Activated CD8-positive, alpha-beta memory T cell treated with anti-CD3 and anti-CD28 coated beads, Interleukin-2, amount 10 ng/mL, durations not matched to agents 7 days and 5 days (primary cell): ENCODE results near the gene OR7G2. TPM values are rescaled to one million over a fixed set of nuclear protein-coding genes. Genes with fewer than 3 reads are reported as not detected.
"Not testable (repeated sequence)": the region's sequence is repeated elsewhere in the genome, so short reads cannot be mapped to it uniquely, and the experiment has no call there.

Experiments
- ATAC-seq: fragments of 150-1000 bp; cut with Tn5 transposase; one replicate; pipeline ENCODE4 v1.10.0; 2021; ENCODE audit warnings: moderate library complexity
- CTCF ChIA-PET: fragments of 350-600 bp; sonication (Branson Sonifier 250); formaldehyde crosslinking; loops from one replicate; lab custom pipeline; 2021; ENCODE audit warnings: antibody characterized with exemption; lab: Charles Lee
- DNase-seq: peaks from one replicate; pipeline ENCODE4 v3.0.0-alpha.2; 2020
- H3K27ac Mint-ChIP-seq: one replicate; pipeline ENCODE4 v1.8.0; 2021; ENCODE audit warnings: mild to moderate bottlenecking, mixed read lengths
- H3K27me3 Mint-ChIP-seq: one replicate; pipeline ENCODE4 v1.8.0; 2021; ENCODE audit warnings: mixed read lengths
- H3K36me3 Mint-ChIP-seq: one replicate; pipeline ENCODE4 v1.8.0; 2021; ENCODE audit warnings: mild to moderate bottlenecking, mixed read lengths
- H3K4me1 Mint-ChIP-seq: one replicate; pipeline ENCODE4 v1.8.0; 2021; ENCODE audit warnings: mixed read lengths
- H3K4me3 Mint-ChIP-seq: one replicate; pipeline ENCODE4 v1.8.0; 2021; ENCODE audit warnings: mild to moderate bottlenecking, moderate library complexity, mixed read lengths
- H3K9me3 Mint-ChIP-seq: one replicate; pipeline ENCODE4 v1.8.0; 2022; ENCODE audit warnings: low read depth, mixed read lengths
- total RNA-seq, 2 experiments: library from RNA; stranded (reverse); gene quantifications; one replicate each; pipeline ENCODE4 v1.2.3, GENCODE V29; 2021

The OR7G2 gene
- total RNA-seq, 2 experiments from 2014 or later, result not detected

DNA sequence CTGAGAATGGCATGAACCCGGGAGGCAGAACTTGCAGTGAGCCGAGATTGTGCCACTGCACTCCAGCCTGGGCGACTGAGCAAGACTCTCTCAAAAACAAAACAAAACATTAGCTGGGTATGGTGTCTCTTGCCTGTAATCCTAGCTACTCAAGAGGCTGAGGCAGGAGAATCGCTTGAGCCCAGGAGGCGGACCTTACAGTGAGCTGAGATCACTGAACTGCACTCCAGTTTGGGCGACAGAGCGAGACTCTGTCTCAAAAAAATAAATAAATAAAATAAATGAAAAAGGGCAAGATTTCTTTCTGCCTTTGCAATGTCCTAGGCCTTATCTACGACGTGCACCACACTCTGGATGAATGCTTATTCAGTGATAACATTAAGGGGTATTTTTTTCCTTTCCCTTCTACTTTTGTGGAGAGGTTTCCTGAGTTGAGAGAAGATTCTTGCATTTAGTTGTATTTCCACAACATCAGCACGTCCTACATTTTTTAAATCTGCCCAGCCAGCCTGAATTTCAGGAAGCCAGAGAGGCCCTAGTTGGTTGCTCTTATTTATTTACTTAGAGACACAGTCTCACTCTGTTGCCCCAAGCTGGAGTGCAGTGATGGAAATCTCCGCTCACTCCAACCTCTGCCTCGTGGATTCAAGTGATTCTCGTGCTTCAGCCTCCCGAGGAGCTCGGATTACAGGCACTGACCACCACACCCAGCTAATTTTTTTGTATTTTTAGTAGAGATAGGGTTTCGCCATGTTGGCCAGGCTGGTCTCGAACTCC lies 46.5 kb downstream of the OR7G2 start:
- H3K9me3 Mint-ChIP-seq, result no peaks in the 10 kb centered on the region
- ATAC-seq (no peak), DNase-seq (no peak)
- no peaks in the 10 kb centered on the region for H3K4me1 Mint-ChIP-seq
- no peaks in the 10 kb centered on the region for H3K36me3 Mint-ChIP-seq
- H3K4me3 Mint-ChIP-seq, result no peak overlapping the region
- CTCF ChIA-PET, result interaction anchor here (0.9 kb wide), 1 partner anchor 480 kb away, joined by 3 read pairs; no protein-coding TSS in a partner anchor
- no peak overlapping the region for H3K27ac Mint-ChIP-seq
- H3K27me3 Mint-ChIP-seq, result no peaks in the 10 kb centered on the region

DNA sequence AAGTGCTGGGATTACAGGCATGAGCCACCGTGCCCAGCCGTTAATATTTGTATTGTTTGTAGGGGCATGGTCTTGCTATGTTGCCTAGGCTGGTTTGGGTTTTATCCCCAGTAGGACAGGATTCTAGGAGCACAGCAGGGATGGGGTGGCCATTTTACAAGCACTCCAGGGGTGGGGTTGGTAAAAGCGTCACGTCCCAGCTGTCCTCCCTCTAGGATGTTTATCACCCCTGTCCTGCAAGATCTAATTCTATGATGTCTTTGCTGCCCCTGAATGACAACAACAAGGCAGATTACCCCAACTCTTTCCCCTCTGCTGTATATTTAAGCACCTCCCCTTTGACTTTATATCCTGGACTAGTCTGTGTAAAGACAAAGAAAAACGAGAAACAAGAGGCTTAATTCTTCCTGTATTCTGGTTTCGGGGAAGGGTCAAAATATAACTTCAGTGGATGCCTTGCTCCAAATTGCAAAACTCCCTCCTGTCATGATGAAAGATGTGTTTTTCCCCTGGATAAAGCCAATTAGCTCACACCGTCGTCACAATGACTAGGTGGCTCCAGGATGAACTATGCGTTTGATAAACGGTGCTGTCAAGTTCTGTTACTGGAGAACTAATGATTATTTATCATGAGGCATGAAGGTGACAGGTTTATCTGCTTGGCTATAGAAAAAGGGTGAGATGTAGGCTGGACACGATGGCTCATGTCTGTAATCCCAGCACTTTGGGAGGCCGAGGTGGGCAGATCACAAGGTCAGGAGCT lies 48.2 kb downstream of the OR7G2 start:
- CTCF ChIA-PET, result no interaction called here
- H3K27ac Mint-ChIP-seq, result no peak overlapping the region

DNA sequence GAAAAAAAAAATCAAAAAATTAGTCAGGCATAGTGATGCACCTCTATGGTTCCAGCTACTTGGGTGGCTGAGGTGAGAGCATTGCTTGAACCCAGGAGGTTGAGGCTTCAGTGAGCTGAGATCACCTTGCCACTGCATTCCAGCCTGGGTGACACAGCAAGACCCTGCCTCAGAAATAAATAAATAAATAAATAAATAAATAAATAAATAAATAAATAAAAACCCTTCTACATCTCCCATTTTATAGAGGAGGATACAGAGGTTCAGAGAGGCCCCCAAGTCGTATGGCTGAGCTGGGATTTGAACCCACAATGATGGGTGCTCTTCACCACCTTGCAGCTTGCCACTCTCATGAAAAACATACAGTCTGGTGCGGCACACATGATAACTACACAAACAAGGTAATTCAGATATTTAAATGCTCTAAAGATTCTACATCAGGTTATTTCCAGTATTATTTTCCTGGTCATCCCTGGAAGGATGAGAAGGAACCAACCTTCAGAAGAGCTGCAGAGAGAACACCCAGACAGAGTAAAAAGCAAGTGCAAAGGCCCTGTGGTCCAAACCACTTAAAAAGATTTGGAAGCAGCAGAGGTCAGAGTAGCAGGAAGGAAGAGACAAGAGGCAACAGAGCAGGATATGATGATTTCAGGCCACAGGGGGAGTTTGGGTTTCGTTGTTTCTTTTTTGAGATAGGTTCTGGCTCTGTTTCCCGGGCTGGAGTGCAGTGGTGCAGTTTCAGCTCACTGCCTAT lies 49.6 kb downstream of the OR7G2 start:
- DNase-seq, result no peak

More for the DNA sequence above, 48.2 kb downstream of the OR7G2 start:
- no peaks in the 10 kb centered on the region for H3K27me3 Mint-ChIP-seq
- no peaks in the 10 kb centered on the region for H3K4me1 Mint-ChIP-seq
- DNase-seq (no peak), ATAC-seq (no peak)
- H3K4me3 Mint-ChIP-seq, result no peak overlapping the region
- H3K9me3 Mint-ChIP-seq, result no peaks in the 10 kb centered on the region
- H3K36me3 Mint-ChIP-seq, result no peaks in the 10 kb centered on the region

DNA sequence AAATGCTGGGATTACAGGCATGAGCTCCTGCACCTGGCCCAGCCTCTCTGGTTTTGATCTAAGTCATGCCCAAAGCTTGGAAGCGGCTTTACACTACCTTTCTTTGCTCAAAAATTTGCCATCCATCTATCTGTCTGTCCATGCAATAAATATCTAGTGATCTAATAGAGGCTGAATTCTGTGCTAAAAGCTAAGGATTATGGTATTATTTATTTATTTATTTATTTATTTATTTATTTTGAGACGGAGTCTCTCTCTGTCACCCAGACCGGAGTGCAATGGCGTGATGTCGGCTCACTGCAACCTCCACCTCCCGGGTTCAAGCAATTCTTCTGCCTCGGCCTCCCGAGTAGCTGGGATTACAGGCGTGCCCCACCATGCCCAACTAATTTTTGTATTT lies 51.1 kb downstream of the OR7G2 start:
- H3K27ac Mint-ChIP-seq, ATAC-seq, H3K36me3 Mint-ChIP-seq, H3K9me3 Mint-ChIP-seq, H3K4me1 Mint-ChIP-seq, CTCF ChIA-PET, DNase-seq, H3K4me3 Mint-ChIP-seq, H3K27me3 Mint-ChIP-seq: not testable (repeated sequence)

More for the DNA sequence above, 49.6 kb downstream of the OR7G2 start:
- no peak overlapping the region for H3K27ac Mint-ChIP-seq
- no peaks in the 10 kb centered on the region for H3K27me3 Mint-ChIP-seq
- H3K4me1 Mint-ChIP-seq, result no peaks in the 10 kb centered on the region
- H3K9me3 Mint-ChIP-seq, result no peaks in the 10 kb centered on the region
- H3K4me3 Mint-ChIP-seq, result no peak overlapping the region
- no peaks in the 10 kb centered on the region for H3K36me3 Mint-ChIP-seq
- CTCF ChIA-PET, result no interaction called here
- no peak for ATAC-seq

DNA sequence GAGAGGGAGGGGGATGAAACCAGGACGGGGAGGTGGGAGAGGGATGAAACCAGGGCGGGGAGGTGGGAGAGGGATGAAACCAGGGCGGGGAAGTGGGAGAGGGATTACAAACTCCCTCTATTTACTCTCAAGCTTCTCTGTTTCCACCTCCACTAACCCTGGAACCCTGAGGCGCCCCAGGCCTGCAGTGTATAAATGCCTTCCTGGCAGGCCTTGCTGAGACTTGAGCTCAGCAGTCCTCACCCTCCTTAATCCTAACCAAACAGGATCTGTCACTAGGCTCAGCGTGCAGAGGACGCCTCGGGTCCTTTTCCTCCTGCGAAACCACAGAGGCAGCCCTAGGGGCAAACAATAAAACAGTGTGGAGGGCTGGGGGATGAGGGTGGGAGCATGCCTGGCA lies 52.5 kb downstream of the OR7G2 start:
- CTCF ChIA-PET, result no interaction called here
- Mint-ChIP-seq H3K36me3 (no peaks in the 10 kb centered on the region), H3K4me1 (no peaks in the 10 kb centered on the region), H3K9me3 (no peaks in the 10 kb centered on the region), H3K4me3 (no peak overlapping the region), H3K27ac (no peak overlapping the region), H3K27me3 (no peaks in the 10 kb centered on the region)
- DNase-seq (no peak), ATAC-seq (no peak)

DNA sequence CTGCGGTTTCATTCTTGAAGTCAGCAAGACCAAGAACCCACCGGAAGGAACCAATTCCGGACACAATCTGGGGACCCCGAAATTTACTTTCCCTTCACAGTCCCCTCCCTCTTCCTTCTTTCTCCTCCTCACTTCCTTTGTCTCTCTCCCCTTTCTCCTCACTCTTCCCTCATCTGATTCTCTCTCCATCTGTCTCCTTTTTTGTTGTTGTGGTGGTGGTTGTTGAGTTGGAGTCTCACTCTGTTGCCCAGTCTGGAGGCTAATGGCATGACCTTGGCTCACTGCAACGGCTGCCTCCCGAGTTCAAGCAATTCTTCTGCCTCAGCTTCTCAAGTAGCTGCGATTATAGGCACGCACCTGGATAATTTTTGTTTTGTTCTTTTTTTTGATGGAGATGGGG lies 53.1 kb downstream of the OR7G2 start:
- H3K27ac Mint-ChIP-seq, result no peak overlapping the region
- no peak for DNase-seq
- ATAC-seq, result no peak
- no peaks in the 10 kb centered on the region for H3K27me3 Mint-ChIP-seq
- CTCF ChIA-PET, result no interaction called here
- no peaks in the 10 kb centered on the region for H3K36me3 Mint-ChIP-seq
- H3K4me1 Mint-ChIP-seq, result no peaks in the 10 kb centered on the region
- H3K9me3 Mint-ChIP-seq, result no peaks in the 10 kb centered on the region
- H3K4me3 Mint-ChIP-seq, result no peak overlapping the region

DNA sequence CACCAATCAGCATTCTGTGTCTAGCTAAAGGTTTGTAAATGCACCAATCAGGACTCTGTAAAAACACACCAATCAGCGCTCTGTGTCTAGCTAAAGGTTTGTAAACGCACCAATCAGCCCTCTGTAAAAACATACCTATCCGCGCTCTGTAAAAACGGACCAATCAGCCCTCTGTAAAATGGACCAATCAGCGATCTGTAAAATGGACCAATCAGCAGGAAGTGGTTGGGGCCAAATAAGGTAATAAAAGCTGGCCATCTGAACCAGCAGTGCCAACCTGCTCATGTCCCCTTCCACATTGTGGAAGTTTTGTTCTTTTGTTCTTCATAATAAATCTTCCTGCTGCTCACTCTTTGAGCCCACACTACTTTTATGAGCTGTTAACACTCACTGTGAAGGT lies 53.6 kb downstream of the OR7G2 start:
- ATAC-seq, CTCF ChIA-PET, H3K4me3 Mint-ChIP-seq, H3K27me3 Mint-ChIP-seq, H3K4me1 Mint-ChIP-seq, DNase-seq, H3K27ac Mint-ChIP-seq, H3K9me3 Mint-ChIP-seq, H3K36me3 Mint-ChIP-seq: not testable (repeated sequence)

DNA sequence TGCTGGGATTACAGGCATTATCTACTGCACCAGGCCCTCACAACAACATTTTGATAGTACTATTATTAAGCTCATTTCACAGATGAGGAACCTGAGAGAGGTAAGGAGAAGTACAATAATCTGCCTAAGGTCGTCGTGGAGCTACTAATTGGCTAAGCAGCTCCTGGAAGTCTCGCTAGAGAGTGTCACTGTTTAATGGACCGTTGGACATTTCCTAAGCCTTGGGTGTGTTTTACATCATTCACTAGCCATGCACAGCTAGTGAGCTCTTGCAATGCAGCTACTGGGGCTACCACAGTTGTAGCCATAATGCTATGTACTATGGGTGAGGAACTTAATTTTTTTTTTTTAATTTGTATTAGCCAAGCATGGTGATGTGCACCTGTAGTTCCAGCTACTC lies 54.4 kb downstream of the OR7G2 start:
- CTCF ChIA-PET, result no interaction called here
- Mint-ChIP-seq H3K27ac (no peak overlapping the region), H3K4me3 (no peak overlapping the region), H3K36me3 (no peaks in the 10 kb centered on the region), H3K4me1 (no peaks in the 10 kb centered on the region), H3K27me3 (no peaks in the 10 kb centered on the region), H3K9me3 (no peaks in the 10 kb centered on the region)
- DNase-seq (no peak), ATAC-seq (no peak)

Other genes starting within 250 kb of the OR7G2 start
- under 1 TPM; 0.02 to 0.12 TPM for gene MUC16, start 97.1 kb downstream of the OR7G2 start, total RNA-seq
- not detected for gene OR1M1, start 20.4 kb downstream of the OR7G2 start, total RNA-seq
- not detected for gene OR7G1, start 8.3 kb upstream of the OR7G2 start, total RNA-seq
- not detected for gene OR7G3, start 19.5 kb upstream of the OR7G2 start, total RNA-seq
- gene ZNF317, start 32.9 kb upstream of the OR7G2 start, total RNA-seq, result 10 to 100 TPM; 36.8 to 44.5 TPM
- not detected for gene OR7D2, start 71.5 kb upstream of the OR7G2 start, total RNA-seq
- gene OR7D4, start 112.1 kb upstream of the OR7G2 start, total RNA-seq, result not detected
- not detected for gene OR7E24, start 143.5 kb upstream of the OR7G2 start, total RNA-seq
- 1 to 10 TPM; 6.7 to 9.0 TPM for gene ZNF699, start 202.4 kb upstream of the OR7G2 start, total RNA-seq
- gene ZNF559, start 216.7 kb upstream of the OR7G2 start, total RNA-seq, result 10 to 100 TPM; 10.9 to 14.9 TPM